Measurements from ENCODE around the gene ASCC3. TPM values are rescaled to one million over a fixed set of nuclear protein-coding genes. Genes with fewer than 3 reads are reported as not detected.

The ASCC3 gene
- total RNA-seq, 1 experiment from 2014 or later: 40.5 TPM

- no TSS peak for BruUV-seq (replicated peaks)
- ChIA-PET POLR2A (no interaction called here), CTCF (no interaction called here), RAD21 (ENCODE audit: low non-redundant PET in 1 of 2, low total read pairs in 2 of 2, uncharacterized antibody in 2 of 2, unreplicated experiment in 2 of 2) (no interaction called here)
- ATAC-seq: no peak
- TF ChIP-seq EZH2 (IDR thresholded peaks at IDR 0.05) (no peak), EGR1 (IDR thresholded peaks at IDR 0.05; ENCODE audit: low read depth) (no peak), POLR2A (IDR thresholded peaks at IDR 0.05; ENCODE audit: borderline replicate concordance, extremely low read depth, insufficient read depth, insufficient read length) (no peak), SRF (IDR thresholded peaks at IDR 0.05; ENCODE audit: low read depth) (no peak), ZFX (IDR thresholded peaks at IDR 0.05) (no peak)
- Histone ChIP-seq H3K9me2 (ENCODE audit: insufficient read depth) (no peaks in the 10 kb centered on the region), H3K27ac (ENCODE audit: low read depth, low read length) (no peak overlapping the region), H4K20me1 (ENCODE audit: insufficient read depth) (no peaks in the 10 kb centered on the region), H2AFZ (ENCODE audit: low read depth, low read length, poor library complexity, severe bottlenecking) (no peak overlapping the region), H3K4me2 (ENCODE audit: low read length) (no peak overlapping the region), H3K79me2 (ENCODE audit: insufficient read depth, low read length) (peaks cover 15% of the 10 kb centered on the region), H3K36me3 (ENCODE audit: control insufficient read depth in 1 of 2, insufficient read depth in 2 of 2, low read length in 2 of 2) (no peaks in the 10 kb centered on the region; a peak in 1 of 4 replicates), H3K4me1 (ENCODE audit: control insufficient read depth in 1 of 2, insufficient read depth in 2 of 2, low read length in 2 of 2) (no peaks in the 10 kb centered on the region), H3K9me3 (ENCODE audit: control insufficient read depth in 1 of 2, insufficient read depth in 1 of 2, low read depth in 1 of 2, low read length in 2 of 2) (no peaks in the 10 kb centered on the region), H3K9ac (ENCODE audit: low read length) (no peak overlapping the region), H3K27me3 (ENCODE audit: insufficient read depth, low read length) (no peaks in the 10 kb centered on the region), H3K4me3 (replicated peaks in 1 of 2; ENCODE audit: low read depth in 1 of 2, low read length in 2 of 2) (no peak overlapping the region)
- intact Hi-C loops (cut with micrococcal nuclease): no loop called here
- DNase-seq (ENCODE audit: low read depth, low spot score): no peak
These were observed 77.7 kb downstream of the ASCC3 start for GRCh38 chr6:100803264-100804045.

- Histone ChIP-seq H3K27me3 (ENCODE audit: insufficient read depth, low read length) (no peaks in the 10 kb centered on the region), H2AFZ (ENCODE audit: low read depth, low read length, poor library complexity, severe bottlenecking) (no peak overlapping the region), H3K27ac (ENCODE audit: low read depth, low read length) (no peak overlapping the region), H3K9me3 (ENCODE audit: control insufficient read depth in 1 of 2, insufficient read depth in 1 of 2, low read depth in 1 of 2, low read length in 2 of 2) (no peaks in the 10 kb centered on the region), H3K79me2 (ENCODE audit: insufficient read depth, low read length) (peaks cover 4% of the 10 kb centered on the region; the same call in 1 of the 2 replicates), H3K9ac (ENCODE audit: low read length) (no peak overlapping the region), H3K4me1 (ENCODE audit: control insufficient read depth in 1 of 2, insufficient read depth in 2 of 2, low read length in 2 of 2) (no peaks in the 10 kb centered on the region), H3K4me3 (replicated peaks in 1 of 2; ENCODE audit: low read depth in 1 of 2, low read length in 2 of 2) (no peak overlapping the region), H3K4me2 (ENCODE audit: low read length) (no peak overlapping the region), H3K9me2 (ENCODE audit: insufficient read depth) (no peaks in the 10 kb centered on the region), H3K36me3 (ENCODE audit: control insufficient read depth in 1 of 2, insufficient read depth in 2 of 2, low read length in 2 of 2) (peaks cover 0 to 2% of the 10 kb centered on the region in 2 experiments; a peak in 1 of 4 replicates), H4K20me1 (ENCODE audit: insufficient read depth) (no peaks in the 10 kb centered on the region)
- ATAC-seq: no peak
- POLR2A ChIA-PET: no interaction called here
- BruUV-seq (replicated peaks): no TSS peak
- intact Hi-C loops (cut with micrococcal nuclease): no loop called here
- CTCF ChIA-PET: no interaction called here
- RAD21 ChIA-PET (ENCODE audit: low non-redundant PET in 1 of 2, low total read pairs in 2 of 2, uncharacterized antibody in 2 of 2, unreplicated experiment in 2 of 2): no interaction called here
- no peak for DNase-seq (ENCODE audit: low read depth, low spot score)
- TF ChIP-seq TCF7L2 (IDR thresholded peaks at IDR 0.05; ENCODE audit: borderline replicate concordance, extremely low read depth, insufficient read depth, insufficient read length): no peak
- no peak for TF ChIP-seq CBX3 (IDR thresholded peaks at IDR 0.05; ENCODE audit: low read depth)
- TF ChIP-seq RAD21 (IDR thresholded peaks at IDR 0.05; ENCODE audit: low read depth): no peak
- no peak for TF ChIP-seq SIN3A (IDR thresholded peaks at IDR 0.05; ENCODE audit: low read depth)
- no peak for TF ChIP-seq SRF (IDR thresholded peaks at IDR 0.05; ENCODE audit: low read depth)
- no peak for TF ChIP-seq JUND (IDR thresholded peaks at IDR 0.05)
- no peak for TF ChIP-seq CTCF (IDR thresholded peaks at IDR 0.05 in 2 of 3, conservative IDR thresholded peaks at IDR 0.05 in 1 of 3; ENCODE audit: borderline replicate concordance in 1 of 3, insufficient read depth in 1 of 3, low read depth in 2 of 3, low read length in 2 of 3)
- no peak for TF ChIP-seq EGR1 (IDR thresholded peaks at IDR 0.05; ENCODE audit: low read depth)
- no peak for TF ChIP-seq POLR2AphosphoS5 (IDR thresholded peaks at IDR 0.05; ENCODE audit: low read depth, low read length)
- TF ChIP-seq ATF3 (IDR thresholded peaks at IDR 0.05): no peak
- TF ChIP-seq EZH2phosphoT487 (IDR thresholded peaks at IDR 0.05; ENCODE audit: borderline replicate concordance): no peak
- no peak for TF ChIP-seq MAX (IDR thresholded peaks at IDR 0.05)
- TF ChIP-seq REST (IDR thresholded peaks at IDR 0.05; ENCODE audit: low read depth): no peak
These were observed 80.1 kb downstream of the ASCC3 start for GRCh38 chr6:100801036-100801435.

Measured in HCT116 (cell line).